Measurements from ENCODE around the gene DLG3. TPM values are rescaled to one million over a fixed set of nuclear protein-coding genes. Genes with fewer than 3 reads are reported as not detected.

The DLG3 gene
- total RNA-seq, result 3.4 and 8.5 TPM in 2 replicates

GRCh38 chrX:70444326-70444945, at the start of gene DLG3:
TSS of gene DLG3 (plus strand) at chrX:70444835. CDS start at chrX:70445202, 367 bp downstream.

GRCh38 chrX:70422851-70423341, 21.7 kb upstream of the DLG3 start, which contains the start of gene GDPD2:
TSS of gene GDPD2 (plus strand) at chrX:70423314. CDS start at chrX:70424985, 1,671 bp downstream.

Other genes with a start within 250 kb of the DLG3 start
- not detected in 2 replicates for gene AWAT1, start 210.2 kb upstream of the DLG3 start, total RNA-seq
- gene P2RY4, start 184.6 kb upstream of the DLG3 start, total RNA-seq, result not detected in 2 replicates
- not detected in 2 replicates for gene ARR3, start 176.5 kb upstream of the DLG3 start, total RNA-seq
- not detected in 2 replicates for gene RAB41, start 162.7 kb upstream of the DLG3 start, total RNA-seq
- 41.3 and 69.0 TPM in 2 replicates for gene PDZD11, start 154.9 kb upstream of the DLG3 start, total RNA-seq
- gene KIF4A, start 154.7 kb upstream of the DLG3 start, total RNA-seq, result 3.2 and 5.0 TPM in 2 replicates
- gene GDPD2, start 21.5 kb upstream of the DLG3 start, total RNA-seq, result 1.5 TPM in 1 of 2 replicates, not detected in the other